Sigmoid colon (tissue), 7 donors: ENCODE data around the gene ZNF549. TPM values are rescaled to one million over a fixed set of nuclear protein-coding genes. Genes with fewer than 3 reads are reported as not detected.

Experiments used
- DNase-seq: peaks from one replicate; pipeline ENCODE4 v3.0.0-alpha.2; 2019
- H3K27ac ChIP-seq, 4 donors: fragments of 200-600 bp; sonication (generic); one replicate each; pipeline ENCODE4 v1.5.1; 2016 to 2019; ENCODE audit warnings: mild to moderate bottlenecking in 1 of 4
- H3K27me3 ChIP-seq, 3 donors: fragments of 200-600 bp; sonication (generic); one replicate each; pipeline ENCODE4 v1.5.1; 2019; ENCODE audit warnings: mild to moderate bottlenecking in 1 of 3
- H3K36me3 ChIP-seq, 4 donors: fragments of 200-600 bp; sonication (generic); one replicate each; pipeline ENCODE4 v1.5.1; 2016 to 2019
- H3K4me1 ChIP-seq, 4 donors: fragments of 200-600 bp; sonication (generic); one replicate each; pipeline ENCODE4 v1.5.1; 2017 to 2019
- H3K4me3 ChIP-seq, 4 donors: fragments of 200-600 bp; sonication (generic); one replicate each; pipeline ENCODE4 v1.5.1; 2017 to 2019; ENCODE audit warnings: mild to moderate bottlenecking in 2 of 4, moderate library complexity in 1 of 4
- H3K9me3 ChIP-seq, 4 donors: fragments of 200-600 bp in 3 of 4; sonication (generic) in 3 of 4; one replicate each; pipeline versions ENCODE4 v1.5.1 to v1.6.1; 2013 to 2019
- EP300 ChIP-seq, 4 donors: sonication (generic); formaldehyde crosslinking; IDR thresholded peaks; one replicate each; pipeline ENCODE4 v1.6.1; 2017; ENCODE audit warnings: antibody characterized with exemption in 4 of 4
- POLR2A ChIP-seq, 2 donors: fragments of 450-650 bp; IDR thresholded peaks; one replicate each; pipeline ENCODE4 v1.6.1; 2016; ENCODE audit warnings: antibody characterized with exemption in 2 of 2, mild to moderate bottlenecking in 2 of 2, moderate library complexity in 2 of 2
- POLR2AphosphoS5 ChIP-seq, 4 donors: sonication (generic); formaldehyde crosslinking; IDR thresholded peaks; one replicate each; pipeline ENCODE4 v1.6.1; 2017; ENCODE audit warnings: antibody characterized with exemption in 4 of 4
- WGBS, 2 donors: extraction: QIAGEN DNeasy Blood & Tissue Kit; methylation state at CpG; one replicate each; pipeline ENCODE4 v1.1.7; 2013; 5-methylcytosine and 5-hydroxymethylcytosine counted together
- intact Hi-C: fragments of 100-400 bp; cut with DNase I; formaldehyde crosslinking; loops from one replicate; pipeline ENCODE4 v1.15.1; 2023
- polyA plus RNA-seq, 3 donors: library from polyadenylated mRNA; stranded (reverse); fragments of 200-250 nt; gene quantifications; one replicate each; pipeline ENCODE4 v1.2.3, GENCODE V29; 2013
- total RNA-seq, 4 donors: library from RNA; depleted of rRNA; stranded (reverse); fragments of >200 nt; gene quantifications; one replicate each; pipeline ENCODE4 v1.1.0, GENCODE V29; 2016
- TF ChIP-seq, protein P1 (sequence below), 4 experiments: fragments of 450-650 bp in 3 of 4; fragments of 200-600 bp in 1 of 4; IDR thresholded peaks; one replicate each; pipeline ENCODE4 v1.5.1; 2016 to 2019; ENCODE audit warnings: antibody characterized with exemption in 4 of 4, mild to moderate bottlenecking in 3 of 4, moderate library complexity in 2 of 4
- donor health status: healthy with polysubstance abuse.
- donor health status: Bipolar disorder and iron deficiency.
- donor health status: healthy.

ZNF549 gene
- total and polyA plus RNA-seq, 7 donors: 0.46 to 6.4 (median 4.2) TPM

DNA sequence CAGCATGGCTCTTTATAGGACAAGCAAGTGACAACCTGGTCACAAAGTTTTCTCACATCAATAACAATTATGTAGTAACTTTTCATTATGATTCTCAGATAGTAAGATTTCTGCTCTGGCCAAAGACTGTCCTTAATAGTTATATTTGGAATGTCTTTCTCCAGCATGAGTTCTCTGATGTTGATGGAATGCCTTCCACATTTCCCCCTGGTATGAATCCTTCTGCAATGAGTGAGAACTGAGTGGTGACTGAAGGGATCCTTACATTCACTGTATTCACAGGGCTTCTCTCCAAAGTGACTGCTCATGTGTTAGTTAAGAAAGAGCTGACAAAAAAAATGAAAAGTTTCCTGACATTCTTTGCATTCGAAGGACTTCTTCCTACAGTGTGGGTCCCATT, 19.4 kb downstream of the ZNF549 start:
- 97 to 99% methylated on average over 1 of the region's 1 CpG for WGBS, 2 donors
- intact Hi-C loops: no loop called here

DNA sequence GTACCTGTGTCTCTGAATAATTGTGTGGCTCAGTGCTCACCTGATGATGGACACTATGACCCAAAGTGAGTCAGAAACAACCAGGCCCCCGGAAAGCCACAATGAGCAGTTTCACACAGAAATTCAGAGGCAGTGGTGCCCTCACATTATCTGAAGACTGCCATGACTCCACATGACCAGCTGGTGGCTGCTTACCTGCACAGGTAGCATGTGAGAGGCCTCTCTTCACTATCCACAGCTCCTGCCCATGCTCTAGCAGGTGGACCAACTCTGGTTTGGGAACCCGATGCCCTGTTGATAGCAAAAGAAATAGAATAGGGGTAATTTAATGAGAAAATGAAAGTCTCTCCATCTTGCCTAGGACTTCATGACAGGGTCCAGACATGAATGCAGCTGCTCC, 25.3 kb downstream of the ZNF549 start:
- H3K27ac ChIP-seq: no peak overlapping the region
- peaks cover 14 to 53% (median 37%) of the 10 kb centered on the region in 4 donors for H3K9me3 ChIP-seq
- H3K36me3 ChIP-seq: peaks cover 47 to 90% (median 84%) of the 10 kb centered on the region in 4 donors
- intact Hi-C loops: no loop called here
- H3K27me3 ChIP-seq: no peaks in the 10 kb centered on the region
- WGBS, 2 donors: 97 to 99% methylated on average over 2 of the region's 2 CpGs
- H3K4me3 ChIP-seq: no peak overlapping the region
- TF ChIP-seq POLR2AphosphoS5 (IDR thresholded peaks at IDR 0.05) (no peak), EP300 (IDR thresholded peaks at IDR 0.05) (no peak), POLR2A (IDR thresholded peaks at IDR 0.05) (no peak)
- TF ChIP-seq, protein P1, sequence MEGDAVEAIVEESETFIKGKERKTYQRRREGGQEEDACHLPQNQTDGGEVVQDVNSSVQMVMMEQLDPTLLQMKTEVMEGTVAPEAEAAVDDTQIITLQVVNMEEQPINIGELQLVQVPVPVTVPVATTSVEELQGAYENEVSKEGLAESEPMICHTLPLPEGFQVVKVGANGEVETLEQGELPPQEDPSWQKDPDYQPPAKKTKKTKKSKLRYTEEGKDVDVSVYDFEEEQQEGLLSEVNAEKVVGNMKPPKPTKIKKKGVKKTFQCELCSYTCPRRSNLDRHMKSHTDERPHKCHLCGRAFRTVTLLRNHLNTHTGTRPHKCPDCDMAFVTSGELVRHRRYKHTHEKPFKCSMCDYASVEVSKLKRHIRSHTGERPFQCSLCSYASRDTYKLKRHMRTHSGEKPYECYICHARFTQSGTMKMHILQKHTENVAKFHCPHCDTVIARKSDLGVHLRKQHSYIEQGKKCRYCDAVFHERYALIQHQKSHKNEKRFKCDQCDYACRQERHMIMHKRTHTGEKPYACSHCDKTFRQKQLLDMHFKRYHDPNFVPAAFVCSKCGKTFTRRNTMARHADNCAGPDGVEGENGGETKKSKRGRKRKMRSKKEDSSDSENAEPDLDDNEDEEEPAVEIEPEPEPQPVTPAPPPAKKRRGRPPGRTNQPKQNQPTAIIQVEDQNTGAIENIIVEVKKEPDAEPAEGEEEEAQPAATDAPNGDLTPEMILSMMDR (IDR thresholded peaks at IDR 0.05): no peak
- DNase-seq: no peak
- H3K4me1 ChIP-seq: no peaks in the 10 kb centered on the region

More for the DNA sequence above, 19.4 kb downstream of the ZNF549 start:
- Histone ChIP-seq H3K9me3 (peaks cover 55 to 86% (median 61%) of the 10 kb centered on the region in 4 donors), H3K4me3 (no peak overlapping the region), H3K27me3 (no peaks in the 10 kb centered on the region), H3K27ac (no peak overlapping the region), H3K4me1 (no peaks in the 10 kb centered on the region), H3K36me3 (peaks cover 47 to 100% (median 78%) of the 10 kb centered on the region in 4 donors)
- TF ChIP-seq POLR2A (IDR thresholded peaks at IDR 0.05): no peak
- TF ChIP-seq, protein P1 (IDR thresholded peaks at IDR 0.05): no peak
- no peak for TF ChIP-seq POLR2AphosphoS5 (IDR thresholded peaks at IDR 0.05)
- TF ChIP-seq EP300 (IDR thresholded peaks at IDR 0.05): no peak
- DNase-seq: no peak

DNA sequence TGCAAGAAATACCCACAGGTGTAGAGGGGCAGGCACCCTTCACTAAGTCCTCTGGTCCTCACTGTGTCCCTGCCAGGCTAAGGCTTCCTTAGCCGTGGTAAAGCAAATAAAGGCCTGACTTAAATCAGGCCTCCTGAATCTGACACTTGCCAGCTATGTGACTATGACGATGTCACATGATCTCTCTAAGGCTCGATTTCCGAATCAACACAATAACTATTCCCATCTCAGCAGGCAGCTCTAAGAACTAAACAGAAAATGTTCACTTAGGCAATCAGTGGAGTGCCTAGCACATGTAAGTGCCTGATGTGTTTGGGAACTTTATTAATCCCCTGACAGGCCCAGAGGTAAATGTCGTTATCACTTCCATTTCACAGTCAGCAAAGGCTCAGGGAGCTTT, 30.5 kb downstream of the ZNF549 start:
- peaks cover 0 to 22% (median 8%) of the 10 kb centered on the region in 4 donors for H3K9me3 ChIP-seq
- peaks cover 15 to 38% (median 36%) of the 10 kb centered on the region in 4 donors for H3K36me3 ChIP-seq

DNA sequence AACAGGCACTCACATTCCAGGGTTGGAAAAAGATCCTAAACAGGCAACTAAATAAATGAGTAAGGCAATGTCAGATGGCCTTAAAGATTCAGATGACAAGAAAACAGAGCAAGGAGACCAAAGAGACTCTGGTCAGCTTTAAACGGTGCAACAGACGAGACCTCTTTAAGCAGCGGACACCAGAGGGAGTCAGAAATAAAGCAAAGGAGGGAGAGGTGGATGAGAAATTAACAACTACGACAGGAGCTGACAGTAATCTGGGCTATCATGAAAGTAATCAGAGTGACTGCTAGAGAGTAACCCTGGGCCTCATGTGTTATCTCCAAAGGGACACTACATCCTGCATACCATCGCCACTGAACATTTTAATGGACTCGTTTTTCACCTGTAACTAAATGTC, 31.4 kb downstream of the ZNF549 start:
- Histone ChIP-seq H3K4me1 (peaks cover 0 to 20% (median 16%) of the 10 kb centered on the region in 4 donors), H3K36me3 (peaks cover 13 to 31% (median 28%) of the 10 kb centered on the region in 4 donors), H3K4me3 (peak overlapping the region in 3 of 4 donors; percentile 84 to 92 (median 92)), H3K27ac (no peak overlapping the region), H3K9me3 (peaks cover 0 to 18% (median 7%) of the 10 kb centered on the region in 4 donors), H3K27me3 (no peaks in the 10 kb centered on the region)
- no peak for TF ChIP-seq POLR2AphosphoS5 (IDR thresholded peaks at IDR 0.05)
- intact Hi-C loops: no loop called here
- DNase-seq: no peak
- WGBS, 2 donors: 47 to 67% methylated on average over 6 of the region's 6 CpGs

More for the DNA sequence above, 30.5 kb downstream of the ZNF549 start:
- WGBS, 2 donors: 93 to 96% methylated on average over 5 of the region's 5 CpGs
- TF ChIP-seq EP300 (IDR thresholded peaks at IDR 0.05) (no peak), POLR2AphosphoS5 (IDR thresholded peaks at IDR 0.05) (no peak)
- TF ChIP-seq, protein P1 (IDR thresholded peaks at IDR 0.05): no peak
- Histone ChIP-seq H3K4me1 (peaks cover 0 to 20% (median 16%) of the 10 kb centered on the region in 4 donors), H3K27me3 (no peaks in the 10 kb centered on the region), H3K4me3 (no peak overlapping the region), H3K27ac (no peak overlapping the region)
- intact Hi-C loops: no loop called here
- DNase-seq: no peak

DNA sequence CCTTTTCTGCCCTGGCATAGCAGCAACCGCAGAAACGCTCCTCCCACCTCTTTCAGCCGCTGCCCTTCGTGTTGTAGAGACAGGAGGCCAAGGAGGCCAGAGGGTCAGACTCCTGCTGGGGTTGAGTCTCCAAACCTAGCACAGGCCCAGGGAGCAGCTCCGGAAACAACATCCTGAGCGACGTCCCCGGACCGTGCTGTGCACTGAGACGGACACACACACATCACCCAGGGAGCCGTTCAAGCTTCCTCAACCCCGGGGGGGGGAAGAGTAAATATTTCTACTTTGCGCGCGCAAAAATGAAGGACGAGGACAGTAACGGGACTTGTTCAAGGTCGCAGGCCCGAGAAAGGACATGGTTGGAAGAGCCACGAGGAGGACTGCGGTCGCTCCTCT, 31.9 kb downstream of the ZNF549 start:
- Histone ChIP-seq H3K4me3 (peak overlapping the region; percentile 59 to 92 (median 88)), H3K27me3 (no peaks in the 10 kb centered on the region), H3K36me3 (peaks cover 13 to 26% (median 24%) of the 10 kb centered on the region in 4 donors), H3K4me1 (peaks cover 0 to 20% (median 16%) of the 10 kb centered on the region in 4 donors), H3K9me3 (peaks cover 0 to 18% (median 5%) of the 10 kb centered on the region in 4 donors), H3K27ac (peak overlapping the region; percentile 68 to 78 (median 72))
- 0 to 1% methylated on average over 22 of the region's 22 CpGs for WGBS, 2 donors
- no peak for DNase-seq
- TF ChIP-seq POLR2AphosphoS5 (IDR thresholded peaks at IDR 0.05) (no peak), POLR2A (IDR thresholded peaks at IDR 0.05) (no peak), EP300 (IDR thresholded peaks at IDR 0.05) (no peak)
- TF ChIP-seq, protein P1 (IDR thresholded peaks at IDR 0.05): no peak
- intact Hi-C loops: loop anchor here (1.0 kb wide), 1 partner anchor 40 kb away; the partner anchor contains the start of gene ZNF530
